ENCODE results near the gene CDC42SE2. TPM values are rescaled to one million over a fixed set of nuclear protein-coding genes. Genes with fewer than 3 reads are reported as not detected.

The CDC42SE2 gene
- total RNA-seq, 2 donors from 2014 or later, result 74.2 to 110 TPM

- Histone ChIP-seq H3K36me3 (no peaks in the 10 kb centered on the region), H3K27ac (peak overlapping the region; percentile 60), H3K27me3 (no peaks in the 10 kb centered on the region), H3K4me1 (peaks cover 7% of the 10 kb centered on the region), H3K4me3 (no peak overlapping the region), H3K9me3 (no peaks in the 10 kb centered on the region), H3K9ac (ENCODE audit: low read depth in 2 of 2, low read length in 2 of 2) (no peak overlapping the region)
- intact Hi-C loops (cut with DNase I), result no loop called here
- DNase-seq, result no peak
- no peak for TF ChIP-seq CTCF (IDR thresholded peaks at IDR 0.05)
Observed at GRCh38 chr5:131285703-131286399, 22.0 kb downstream of the CDC42SE2 start.

GRCh38 chr5:131286400-131286715, 22.5 kb downstream of the CDC42SE2 start:
- intact Hi-C loops (cut with DNase I), result no loop called here
- Histone ChIP-seq H3K4me3 (no peak overlapping the region), H3K9me3 (no peaks in the 10 kb centered on the region), H3K4me1 (peaks cover 7% of the 10 kb centered on the region), H3K27ac (peak overlapping the region; percentile 60), H3K9ac (ENCODE audit: low read depth in 2 of 2, low read length in 2 of 2) (no peak overlapping the region), H3K27me3 (no peaks in the 10 kb centered on the region), H3K36me3 (no peaks in the 10 kb centered on the region)
- TF ChIP-seq CTCF (IDR thresholded peaks at IDR 0.05), result no peak
- no peak for DNase-seq

- intact Hi-C loops (cut with DNase I), result no loop called here
- no peak for DNase-seq
- Histone ChIP-seq H3K27ac (no peak overlapping the region), H3K27me3 (no peaks in the 10 kb centered on the region), H3K9ac (ENCODE audit: low read depth in 2 of 2, low read length in 2 of 2) (no peak overlapping the region), H3K4me1 (peaks cover 7% of the 10 kb centered on the region), H3K9me3 (no peaks in the 10 kb centered on the region), H3K36me3 (no peaks in the 10 kb centered on the region), H3K4me3 (no peak overlapping the region)
- TF ChIP-seq CTCF (IDR thresholded peaks at IDR 0.05), result no peak
Observed at GRCh38 chr5:131288328-131288727, 24.5 kb downstream of the CDC42SE2 start.

- Histone ChIP-seq H3K36me3 (no peaks in the 10 kb centered on the region), H3K4me1 (peaks cover 7% of the 10 kb centered on the region), H3K4me3 (no peak overlapping the region), H3K27ac (no peak overlapping the region), H3K9ac (ENCODE audit: low read depth in 2 of 2, low read length in 2 of 2) (no peak overlapping the region), H3K9me3 (no peaks in the 10 kb centered on the region), H3K27me3 (no peaks in the 10 kb centered on the region)
- intact Hi-C loops (cut with DNase I), result no loop called here
- no peak for TF ChIP-seq CTCF (IDR thresholded peaks at IDR 0.05)
- no peak for DNase-seq
Observed at GRCh38 chr5:131289738-131290137, 25.9 kb downstream of the CDC42SE2 start.

- Histone ChIP-seq H3K4me3 (no peak overlapping the region), H3K4me1 (peaks cover 4% of the 10 kb centered on the region)
Observed at GRCh38 chr5:131296213-131296672, 32.4 kb downstream of the CDC42SE2 start.

More at GRCh38 chr5:131296213-131296672, 32.4 kb downstream of the CDC42SE2 start:
- Histone ChIP-seq H3K9me3 (no peaks in the 10 kb centered on the region), H3K36me3 (no peaks in the 10 kb centered on the region), H3K9ac (ENCODE audit: low read depth in 2 of 2, low read length in 2 of 2) (no peak overlapping the region), H3K27ac (no peak overlapping the region), H3K27me3 (no peaks in the 10 kb centered on the region)
- intact Hi-C loops (cut with DNase I), result no loop called here
- no peak for TF ChIP-seq CTCF (IDR thresholded peaks at IDR 0.05)
- DNase-seq, result no peak
